Activated CD4-positive, alpha-beta T cell treated with anti-CD3 and anti-CD28 coated beads, Interleukin-2, amount 50 U/mL, for 48 hours (primary cell): ENCODE data around the gene DCAF11.

Source experiments
- DNase-seq, 2 experiments: peaks; one replicate each; pipeline ENCODE4 v3.0.0-alpha.2; 2020

The DCAF11 gene

GRCh38 chr14:24141097-24141880 lies 26.7 kb downstream of the DCAF11 start, which contains the start of gene EMC9:
Gene EMC9 (minus strand): TSS chr14:24141591. CDS start chr14:24141304, 287 bp downstream.
- DNase-seq, result peak; percentile 100

- DNase-seq, result no peak
Measured at GRCh38 chr14:24143511-24143910, 28.9 kb downstream of the DCAF11 start.

- no peak for DNase-seq
Measured at GRCh38 chr14:24144451-24144850, 29.9 kb downstream of the DCAF11 start.

GRCh38 chr14:24145219-24145618 lies 30.6 kb downstream of the DCAF11 start:
- DNase-seq, result no peak

- no peak for DNase-seq
Measured at GRCh38 chr14:24145690-24146452, 31.3 kb downstream of the DCAF11 start.

- peak; percentile 94 to 96 for DNase-seq
Measured at GRCh38 chr14:24146453-24146977, 31.9 kb downstream of the DCAF11 start, which contains the start of gene PSME2. Gene PSME2 (minus strand): TSS chr14:24146610. CDS start chr14:24146581, 29 bp downstream.

- peak; percentile 99 for DNase-seq
Measured at GRCh38 chr14:24146978-24147760, 32.6 kb downstream of the DCAF11 start, which contains the start of gene RNF31. Gene RNF31 (plus strand): TSS chr14:24147498. CDS start chr14:24147699, 201 bp downstream.

- no peak for DNase-seq
Measured at GRCh38 chr14:24147761-24148428, 33.3 kb downstream of the DCAF11 start.

- no peak for DNase-seq
Measured at GRCh38 chr14:24149302-24149969, 34.9 kb downstream of the DCAF11 start.

- no peak for DNase-seq
Measured at GRCh38 chr14:24150061-24150460, 35.5 kb downstream of the DCAF11 start.

GRCh38 chr14:24150567-24150966 lies 36.0 kb downstream of the DCAF11 start:
- DNase-seq, result no peak

- no peak for DNase-seq
Measured at GRCh38 chr14:24150993-24151392, 36.4 kb downstream of the DCAF11 start.

GRCh38 chr14:24151404-24152080 lies 37.0 kb downstream of the DCAF11 start:
- DNase-seq, result no peak

GRCh38 chr14:24155100-24155499 lies 40.5 kb downstream of the DCAF11 start:
- DNase-seq, result no peak

- DNase-seq, result no peak
Measured at GRCh38 chr14:24156840-24157239, 42.3 kb downstream of the DCAF11 start.

- no peak for DNase-seq
Measured at GRCh38 chr14:24157331-24157730, 42.8 kb downstream of the DCAF11 start.

- DNase-seq, result no peak
Measured at GRCh38 chr14:24159777-24160498, 45.4 kb downstream of the DCAF11 start.

- no peak for DNase-seq
Measured at GRCh38 chr14:24160499-24160849, 45.9 kb downstream of the DCAF11 start.

GRCh38 chr14:24160850-24161804 lies 46.5 kb downstream of the DCAF11 start, which contains the start of gene IRF9:
Gene IRF9 (plus strand): TSS chr14:24161265. CDS start chr14:24162145, 880 bp downstream.
- DNase-seq, result peak; percentile 98 to 99
